Lung microvascular endothelial cell (primary cell): ENCODE data around the gene GGACT. TPM values are rescaled to one million over a fixed set of nuclear protein-coding genes. Genes with fewer than 3 reads are reported as not detected.
"Not testable (repeated sequence)": the region's sequence is repeated elsewhere in the genome, so short reads cannot be mapped to it uniquely, and the experiment has no call there.

ENCODE experiments used
- DNase-seq, 2 donors: peaks; one replicate each; pipeline versions ENCODE4 v3.0.0 to v3.0.0-alpha.2; 2010; ENCODE audit warnings: low read depth in 2 of 2
- total RNA-seq: library from RNA; depleted of rRNA; stranded (reverse); fragments of >200 nt; gene quantifications from 2 replicates; pipeline ENCODE4 v1.2.1, GENCODE V29; 2014

Gene GGACT
- 2.6 and 3.9 TPM in 2 replicates for total RNA-seq

DNA sequence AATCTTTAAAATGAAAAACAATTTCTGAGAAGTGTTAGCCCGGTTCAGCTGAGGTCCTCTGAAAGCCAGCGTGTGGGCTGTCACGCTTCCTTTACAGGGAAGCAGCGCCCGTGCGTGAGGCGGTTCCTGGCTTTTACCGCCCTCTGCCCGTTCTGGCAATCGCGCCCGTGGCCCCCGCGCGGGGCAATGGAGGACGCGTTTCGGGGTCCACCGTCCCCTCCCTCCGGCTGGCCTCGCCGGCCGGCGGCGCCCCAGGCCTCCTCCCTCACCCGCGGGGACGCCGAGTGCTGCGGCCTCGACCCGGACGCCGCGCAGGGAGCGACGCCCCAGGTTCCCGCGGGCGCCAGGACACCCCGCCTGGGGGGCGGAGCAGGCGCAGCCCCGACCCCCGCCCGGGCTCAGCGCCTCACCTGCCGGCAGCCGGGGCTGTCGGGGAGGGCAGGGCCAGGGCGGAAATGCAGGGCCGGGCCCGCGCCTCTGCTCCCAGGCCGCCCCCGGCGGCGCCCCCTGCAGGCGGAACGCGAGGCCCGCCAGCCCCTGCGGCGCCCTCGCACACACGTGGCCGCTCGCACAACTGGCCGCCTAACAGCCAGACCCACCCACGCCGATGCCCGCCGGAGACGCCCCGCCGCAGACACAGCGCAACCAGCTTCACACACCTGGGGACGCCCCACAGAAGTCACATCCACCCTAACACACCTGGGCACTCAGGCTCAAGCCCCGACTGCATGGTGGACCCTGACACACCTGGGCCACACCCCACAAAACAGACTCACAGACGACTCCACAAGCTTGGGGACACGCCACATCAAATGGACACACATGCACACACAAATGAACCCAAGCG is at the start of gene GGACT:
Gene GGACT (minus strand): TSS at position 459 of the 847 bp plus-strand sequence. CDS start 56,198 bp downstream, outside the sequence.
- peak; percentile 57 to 79 for DNase-seq

- no peak for DNase-seq
Measured at GRCh38 chr13:100637796-100638195, 49.2 kb upstream of the GGACT start.

DNA sequence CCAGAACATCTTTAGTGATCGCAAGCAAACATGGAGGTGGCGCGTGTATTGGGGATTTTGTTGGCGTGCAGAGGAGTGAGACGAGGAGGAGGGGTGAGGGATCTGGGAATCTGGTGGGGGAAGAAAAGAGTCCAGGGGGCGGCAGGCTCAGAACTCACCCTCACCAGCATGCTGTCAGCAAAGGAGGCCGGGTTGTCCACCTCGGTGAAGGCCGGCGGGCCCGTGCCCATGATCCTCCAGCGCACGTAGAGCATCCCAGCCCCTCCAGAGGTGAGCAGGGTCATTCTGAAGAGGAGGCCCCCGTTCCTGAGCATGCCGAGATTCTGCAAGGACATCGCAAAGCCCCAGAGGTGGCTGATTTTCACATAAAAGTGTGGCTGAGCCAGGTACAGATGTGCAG is 48.8 kb upstream of the GGACT start:
- no peak for DNase-seq

- DNase-seq = no peak
Measured at GRCh38 chr13:100636441-100636840, 47.9 kb upstream of the GGACT start.

GRCh38 chr13:100636004-100636403 is 47.4 kb upstream of the GGACT start:
- DNase-seq = no peak

GRCh38 chr13:100634696-100635095 is 46.1 kb upstream of the GGACT start:
- DNase-seq = no peak

DNA sequence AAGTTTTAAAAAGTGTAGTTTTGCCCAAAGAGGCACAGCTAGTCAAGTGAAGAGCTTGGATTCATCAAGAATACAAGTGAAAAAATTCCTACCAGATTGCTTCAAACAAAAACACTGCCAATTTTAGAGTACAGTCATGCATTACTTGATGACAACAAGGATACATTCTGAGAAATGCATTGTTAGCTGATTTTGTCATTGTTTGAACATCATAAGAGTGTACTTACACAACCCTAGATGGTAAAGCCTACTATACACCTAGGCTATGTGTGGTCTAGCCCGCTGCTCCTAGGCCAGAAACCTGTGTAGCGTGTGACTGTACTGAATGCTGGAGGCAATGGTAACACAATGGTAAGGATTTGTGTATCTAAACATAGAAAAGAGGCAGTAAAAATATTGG is 44.9 kb upstream of the GGACT start:
- DNase-seq = peak in 1 of 2 donors; percentile 39

GRCh38 chr13:100630555-100630954 is 42.0 kb upstream of the GGACT start:
- DNase-seq = peak in 1 of 2 donors; percentile 18

DNA sequence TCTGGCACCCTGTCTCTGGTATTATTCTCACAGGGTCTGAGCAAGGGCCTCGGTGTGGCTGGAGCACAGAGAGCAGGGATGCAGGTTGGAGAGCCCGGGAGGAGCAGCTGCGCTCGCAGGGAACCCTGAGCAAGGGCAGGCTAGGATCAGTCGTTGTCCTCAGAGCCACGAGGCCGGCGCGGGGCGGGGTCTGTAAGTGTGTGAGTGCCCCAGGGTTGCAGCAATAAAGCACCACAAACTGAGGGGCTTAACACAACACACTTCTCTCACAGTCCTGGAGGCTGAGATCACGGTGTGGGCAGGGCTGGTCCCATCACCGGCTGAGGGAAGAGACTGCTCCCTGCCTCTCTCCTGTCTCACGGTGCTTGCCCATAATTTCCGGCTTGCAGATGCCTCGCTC is 38.5 kb upstream of the GGACT start:
- no peak for DNase-seq

DNA sequence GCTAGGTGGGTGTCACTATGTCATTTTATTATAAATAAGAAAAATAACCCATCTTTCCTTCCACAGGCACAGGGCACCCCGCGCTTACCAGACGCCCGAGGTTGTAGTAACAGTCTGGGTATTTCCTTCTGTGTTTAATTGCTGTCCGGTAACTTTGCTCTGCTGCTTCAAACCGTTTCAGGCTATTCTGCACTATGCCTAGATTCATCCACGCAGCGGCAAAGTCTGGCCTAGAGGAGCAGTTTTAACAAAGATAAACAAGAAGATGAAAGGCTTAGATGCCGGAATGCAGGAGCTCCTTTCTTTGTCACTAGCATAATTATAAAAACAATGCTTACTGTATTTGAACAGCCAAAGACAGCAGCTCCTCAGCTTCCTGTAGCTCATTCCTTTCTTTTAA is 36.9 kb upstream of the GGACT start:
- no peak for DNase-seq

DNA sequence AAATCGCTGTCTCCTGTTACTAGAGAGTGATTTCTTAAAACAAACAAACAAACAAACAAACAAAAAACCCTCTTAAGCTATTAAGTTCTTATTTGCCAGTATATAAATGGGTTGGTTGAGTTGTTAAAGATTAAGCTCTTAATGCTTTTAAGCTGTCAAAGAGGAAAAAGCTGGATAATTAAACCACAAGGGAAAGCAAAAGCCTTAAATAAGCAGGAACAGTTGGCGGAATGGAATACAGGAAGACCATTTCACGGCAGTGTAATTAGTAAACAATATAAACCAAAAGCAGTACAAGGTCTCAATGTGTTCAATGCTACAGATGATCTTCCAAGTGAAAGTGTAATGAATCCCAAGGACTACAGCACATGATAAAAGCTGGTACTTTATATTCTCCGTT is 32.2 kb upstream of the GGACT start:
- no peak for DNase-seq

- DNase-seq = no peak
Measured at GRCh38 chr13:100619940-100620339, 31.4 kb upstream of the GGACT start.

- not testable (repeated sequence) for DNase-seq
Measured at GRCh38 chr13:100618897-100619296, 30.3 kb upstream of the GGACT start.

DNA sequence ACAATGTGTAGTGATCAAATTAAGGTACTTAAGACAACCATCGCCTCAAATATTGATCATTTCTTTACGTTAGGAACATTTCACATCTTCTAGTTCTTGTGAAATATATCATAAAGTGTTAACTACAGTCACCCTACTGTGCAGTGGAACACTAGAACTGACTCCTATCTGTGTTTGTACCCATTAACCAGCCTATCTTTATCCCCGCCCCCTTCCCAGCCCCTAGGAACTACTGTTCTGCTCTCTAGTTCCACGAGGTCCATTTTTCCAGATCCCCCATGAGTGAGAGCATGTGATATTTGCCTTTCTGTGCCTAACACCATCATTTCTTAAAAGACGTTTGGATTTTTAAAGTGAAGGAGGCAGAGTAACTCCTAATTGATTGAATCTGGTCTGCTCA is 24.4 kb upstream of the GGACT start:
- DNase-seq = no peak

DNA sequence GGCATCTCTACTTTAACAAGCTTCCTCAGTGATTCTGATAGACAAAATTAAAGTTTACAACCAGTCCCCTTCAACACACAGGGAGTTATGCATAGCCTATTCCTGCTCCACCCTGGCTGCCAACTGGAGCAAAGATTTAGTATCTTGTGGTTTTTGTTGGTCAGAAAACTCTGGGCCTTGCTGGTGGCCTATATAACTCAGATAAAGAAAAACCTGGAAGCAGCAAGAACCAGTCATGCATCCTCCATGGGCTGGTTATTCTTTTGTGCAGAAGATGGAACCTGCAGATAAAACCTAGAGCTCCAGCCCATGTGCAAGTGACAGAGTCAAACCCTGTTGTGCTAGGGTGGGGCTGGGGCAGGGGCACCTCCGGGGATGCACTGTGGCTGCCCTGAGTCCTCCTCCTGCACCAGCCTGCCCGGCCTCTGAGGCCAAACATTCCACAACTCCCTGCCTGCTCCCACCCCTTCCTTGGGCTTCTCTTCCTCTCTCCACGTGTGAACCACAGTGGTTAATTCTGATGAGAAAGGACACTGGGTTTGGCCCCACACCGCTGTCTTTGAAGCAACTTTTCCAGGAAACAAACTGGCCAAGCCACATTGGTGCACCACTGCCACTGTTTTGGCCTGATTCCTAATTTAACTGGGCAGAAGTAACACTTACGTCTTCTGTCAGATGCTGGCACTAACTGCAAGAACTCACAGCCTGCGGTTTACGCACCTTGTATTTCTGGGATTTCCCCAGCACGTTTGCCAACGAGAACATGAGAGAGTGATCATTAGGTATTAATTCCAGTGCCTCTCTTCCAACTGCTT is 23.3 kb upstream of the GGACT start:
- no peak for DNase-seq

DNA sequence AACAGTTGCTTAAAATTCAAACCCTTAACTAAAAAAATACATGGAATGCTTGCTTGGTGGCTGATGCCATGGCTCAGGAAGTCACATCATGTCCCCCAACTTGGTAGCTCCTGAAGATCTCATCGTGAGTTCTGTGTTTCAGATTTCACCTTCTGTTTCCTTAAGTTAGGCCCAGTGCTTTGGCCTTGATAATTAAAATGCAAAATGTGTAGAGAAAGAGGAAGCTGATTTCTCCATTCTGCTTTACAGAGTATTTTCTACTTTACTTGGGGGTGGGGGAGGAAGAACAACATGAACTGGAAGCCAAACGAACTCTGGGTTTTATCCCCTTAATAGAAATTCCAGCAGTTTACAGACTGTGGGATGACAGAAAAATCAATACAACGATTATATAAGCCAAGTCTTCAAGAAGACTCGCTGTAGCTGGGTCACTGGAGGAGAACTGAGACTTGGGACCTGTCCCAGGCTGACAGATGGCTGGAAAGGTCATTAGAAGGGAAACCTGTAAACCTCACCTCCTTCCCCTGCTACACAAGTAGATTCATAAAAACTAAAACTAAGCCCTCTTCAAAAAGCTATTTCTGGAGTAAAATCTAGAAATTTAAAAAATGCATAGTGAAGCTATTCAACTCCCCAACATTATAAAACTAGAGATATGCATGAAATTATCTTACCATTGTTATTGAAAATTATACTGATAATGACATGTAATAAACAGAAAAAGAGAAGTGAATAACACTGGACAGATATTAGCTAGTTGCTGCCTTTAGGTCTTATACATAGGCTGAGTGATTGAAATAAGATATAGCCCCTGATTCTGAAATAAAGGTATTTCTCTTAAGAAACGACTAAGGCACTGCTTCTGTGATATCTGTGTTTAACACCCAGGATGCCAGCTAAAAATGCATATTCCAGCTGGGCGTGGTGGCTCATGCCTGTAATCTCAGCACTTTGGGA is 22.1 kb upstream of the GGACT start:
- DNase-seq = no peak

- DNase-seq = peak in 1 of 2 donors; percentile 33
Measured at GRCh38 chr13:100608906-100609305, 20.3 kb upstream of the GGACT start.

- no peak for DNase-seq
Measured at GRCh38 chr13:100608489-100608888, 19.9 kb upstream of the GGACT start.

DNA sequence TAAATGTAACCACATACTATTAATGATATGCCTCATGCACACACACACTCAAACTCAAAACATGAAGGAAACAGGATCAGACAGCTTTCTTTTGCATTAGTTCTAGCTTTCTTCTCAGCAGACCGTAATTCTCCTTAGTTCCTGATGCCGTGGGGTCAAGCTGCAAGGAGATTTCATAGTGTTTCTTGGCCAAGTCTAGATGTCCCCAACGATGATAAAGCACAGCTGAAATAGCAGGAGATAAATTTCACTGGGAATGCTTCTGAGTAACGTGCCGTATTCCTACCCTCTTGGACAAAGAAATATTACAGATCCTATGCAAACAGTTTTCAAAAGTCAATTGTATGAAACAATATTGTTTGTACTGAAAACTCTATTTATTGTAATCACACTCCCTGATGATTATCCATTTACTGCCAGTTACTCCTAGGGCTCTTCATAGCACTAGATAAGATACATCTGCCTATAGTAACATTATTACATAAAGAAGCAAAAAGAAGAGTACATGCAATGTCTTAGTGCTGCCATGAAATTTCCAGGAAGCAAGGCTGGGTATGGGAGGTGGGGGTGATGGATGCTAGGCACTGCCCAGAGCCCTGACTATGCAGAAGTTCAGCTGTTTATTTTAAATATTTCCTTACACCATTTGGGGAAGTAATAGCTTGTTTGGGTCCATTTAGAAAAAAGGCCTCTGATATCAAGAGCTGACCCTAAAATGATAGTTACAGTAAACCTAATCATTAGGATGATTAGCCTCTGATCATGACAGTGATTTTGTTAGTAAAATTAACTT is 16.5 kb upstream of the GGACT start:
- DNase-seq = no peak

GRCh38 chr13:100602493-100603111 is 14.0 kb upstream of the GGACT start:
- DNase-seq = peak; percentile 21 to 53
